ENCODE results near the gene EVC2.

EVC2 gene

DNA sequence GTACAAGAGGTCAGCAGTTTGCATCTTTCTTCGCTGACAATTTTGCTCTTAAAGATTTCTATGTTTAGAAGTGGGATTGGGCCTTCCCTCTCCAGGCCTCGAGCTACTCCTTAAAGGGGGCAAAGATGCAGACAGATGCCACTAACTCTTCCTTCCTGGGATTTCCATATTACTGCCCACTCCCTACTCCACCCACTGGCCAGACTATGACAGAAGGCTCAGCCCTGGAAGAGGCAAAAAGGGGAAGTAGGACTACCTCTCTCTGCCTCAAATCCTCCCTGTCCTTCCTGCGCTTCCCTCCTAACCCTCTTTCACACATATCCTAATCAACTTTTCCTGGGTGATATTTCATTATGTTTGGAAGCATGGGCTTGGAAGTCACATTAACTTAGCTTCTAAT lies 58.3 kb downstream of the EVC2 start:
- TF ChIP-seq, protein P1, sequence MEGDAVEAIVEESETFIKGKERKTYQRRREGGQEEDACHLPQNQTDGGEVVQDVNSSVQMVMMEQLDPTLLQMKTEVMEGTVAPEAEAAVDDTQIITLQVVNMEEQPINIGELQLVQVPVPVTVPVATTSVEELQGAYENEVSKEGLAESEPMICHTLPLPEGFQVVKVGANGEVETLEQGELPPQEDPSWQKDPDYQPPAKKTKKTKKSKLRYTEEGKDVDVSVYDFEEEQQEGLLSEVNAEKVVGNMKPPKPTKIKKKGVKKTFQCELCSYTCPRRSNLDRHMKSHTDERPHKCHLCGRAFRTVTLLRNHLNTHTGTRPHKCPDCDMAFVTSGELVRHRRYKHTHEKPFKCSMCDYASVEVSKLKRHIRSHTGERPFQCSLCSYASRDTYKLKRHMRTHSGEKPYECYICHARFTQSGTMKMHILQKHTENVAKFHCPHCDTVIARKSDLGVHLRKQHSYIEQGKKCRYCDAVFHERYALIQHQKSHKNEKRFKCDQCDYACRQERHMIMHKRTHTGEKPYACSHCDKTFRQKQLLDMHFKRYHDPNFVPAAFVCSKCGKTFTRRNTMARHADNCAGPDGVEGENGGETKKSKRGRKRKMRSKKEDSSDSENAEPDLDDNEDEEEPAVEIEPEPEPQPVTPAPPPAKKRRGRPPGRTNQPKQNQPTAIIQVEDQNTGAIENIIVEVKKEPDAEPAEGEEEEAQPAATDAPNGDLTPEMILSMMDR (IDR thresholded peaks at IDR 0.05; ENCODE audit: insufficient read depth, low read depth, low read length, missing control alignments), result no peak
- no peak overlapping the region for H3K4me3 ChIP-seq (ENCODE audit: low read depth, low read length)
- DNase-seq (ENCODE audit: low read depth), result no peak

DNA sequence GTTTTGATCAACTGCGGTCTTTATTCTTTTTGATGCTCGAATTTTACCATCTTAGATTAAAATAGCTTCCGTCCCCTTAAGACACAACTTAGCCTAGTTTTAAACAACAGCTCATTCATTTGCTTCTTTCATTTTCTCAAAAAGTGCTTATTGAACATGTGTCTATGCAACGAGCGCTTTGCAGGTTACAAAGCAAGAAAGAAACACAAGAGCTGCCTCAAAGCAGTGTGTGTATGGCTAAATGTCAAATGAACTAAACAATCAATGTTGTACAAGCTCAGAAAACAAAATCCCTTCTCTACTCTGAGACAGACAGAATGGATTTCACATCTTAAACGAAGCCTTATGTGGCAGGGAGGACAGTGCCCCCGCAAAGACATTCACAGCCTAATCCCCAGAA lies 61.0 kb downstream of the EVC2 start:
- no peak for DNase-seq (ENCODE audit: low read depth)
- TF ChIP-seq, protein P1 (IDR thresholded peaks at IDR 0.05; ENCODE audit: insufficient read depth, low read depth, low read length, missing control alignments), result no peak
- H3K4me3 ChIP-seq (ENCODE audit: low read depth, low read length), result no peak overlapping the region

DNA sequence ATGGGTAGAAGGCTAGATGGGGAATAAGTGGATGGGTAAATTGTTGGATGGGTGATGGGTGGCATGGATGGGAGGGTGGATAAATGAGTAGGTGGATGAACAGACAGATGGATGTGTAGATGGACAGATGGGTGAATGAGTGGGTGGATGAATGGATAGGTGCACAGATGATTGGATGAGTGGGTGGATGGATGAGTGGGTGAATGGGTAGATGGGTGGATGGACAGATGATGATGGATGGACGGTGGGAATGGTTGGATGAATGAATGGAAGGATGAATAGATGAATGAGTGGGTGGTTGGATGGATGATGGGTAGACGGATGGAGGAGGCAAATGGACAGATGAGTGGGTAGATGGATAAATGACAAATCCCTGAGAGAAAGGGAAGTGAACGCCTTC lies 68.3 kb downstream of the EVC2 start:
- no peak overlapping the region for H3K4me3 ChIP-seq (ENCODE audit: low read depth, low read length)
- DNase-seq (ENCODE audit: low read depth), result no peak

DNA sequence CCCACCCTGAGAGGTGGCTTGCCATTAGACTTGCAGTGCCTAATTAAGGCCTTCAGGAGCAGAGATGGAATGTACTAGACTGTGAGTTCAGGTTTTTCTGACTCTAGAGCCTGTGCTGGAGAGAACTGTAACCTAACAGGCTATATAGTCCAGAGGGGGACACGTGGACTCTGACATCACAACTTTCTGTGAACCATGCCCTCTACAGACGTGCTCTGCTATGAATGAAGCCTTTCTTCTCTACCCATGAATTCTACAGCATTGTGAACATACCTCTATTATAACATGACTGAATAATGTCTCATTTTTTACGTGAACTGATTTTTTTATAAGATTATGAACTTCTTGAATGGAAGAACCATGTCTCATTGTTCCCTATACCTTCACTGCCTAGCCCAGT lies 68.8 kb downstream of the EVC2 start:
- TF ChIP-seq, protein P1 (IDR thresholded peaks at IDR 0.05; ENCODE audit: insufficient read depth, low read depth, low read length, missing control alignments), result no peak
- no peak for DNase-seq (ENCODE audit: low read depth)
- no peak overlapping the region for H3K4me3 ChIP-seq (ENCODE audit: low read depth, low read length)

More for the DNA sequence above, 68.3 kb downstream of the EVC2 start:
- TF ChIP-seq, protein P1 (IDR thresholded peaks at IDR 0.05; ENCODE audit: insufficient read depth, low read depth, low read length, missing control alignments), result no peak

DNA sequence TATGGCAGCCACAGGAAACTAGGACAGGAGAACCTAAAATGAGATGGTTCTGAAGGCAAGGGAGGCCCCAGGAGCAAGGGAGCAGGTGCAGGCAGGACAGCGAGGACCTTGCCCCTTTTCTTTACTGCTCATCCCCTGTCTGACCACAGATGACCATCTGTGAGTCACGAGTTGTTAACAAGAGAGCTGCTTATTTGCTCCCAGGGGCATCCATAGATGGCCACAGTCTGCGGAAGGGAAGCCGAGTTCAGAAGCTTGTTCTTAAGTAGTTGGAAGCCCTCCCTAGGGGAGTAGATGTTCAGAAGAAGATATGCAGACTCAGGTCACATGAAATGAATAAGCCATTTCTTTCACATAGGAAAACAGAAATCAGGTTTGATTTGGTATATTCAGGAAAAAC lies 69.4 kb downstream of the EVC2 start:
- no peak for DNase-seq (ENCODE audit: low read depth)
- H3K4me3 ChIP-seq (ENCODE audit: low read depth, low read length), result no peak overlapping the region
- TF ChIP-seq, protein P1 (IDR thresholded peaks at IDR 0.05; ENCODE audit: insufficient read depth, low read depth, low read length, missing control alignments), result no peak

DNA sequence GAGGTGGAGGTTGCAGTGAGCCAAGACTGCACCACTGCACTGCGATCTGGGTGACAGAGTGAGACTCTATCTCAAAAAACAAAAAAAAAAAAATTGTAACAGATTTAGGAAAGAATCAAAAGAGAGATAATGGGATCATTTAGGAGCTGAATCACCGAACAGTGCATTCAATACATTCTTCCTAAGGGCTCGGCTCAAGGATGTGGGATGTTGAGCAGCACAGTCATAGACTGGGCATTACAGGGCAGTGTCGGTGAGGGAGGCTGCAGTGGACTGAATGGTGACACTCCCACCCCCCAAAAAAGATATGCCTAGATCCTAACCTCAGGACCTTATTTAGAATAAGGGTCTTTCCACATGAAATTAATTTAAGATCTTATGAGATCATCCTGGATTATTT lies 70.0 kb downstream of the EVC2 start:
- TF ChIP-seq, protein P1 (IDR thresholded peaks at IDR 0.05; ENCODE audit: insufficient read depth, low read depth, low read length, missing control alignments), result no peak
- DNase-seq (ENCODE audit: low read depth), result no peak
- H3K4me3 ChIP-seq (ENCODE audit: low read depth, low read length), result no peak overlapping the region
